Urothelium cell line (cell line): ENCODE data around the gene ZBTB43.
"Not testable (repeated sequence)": the region's sequence is repeated elsewhere in the genome, so short reads cannot be mapped to it uniquely, and the experiment has no call there.

ENCODE experiments used
- DNase-seq: peaks from one replicate; pipeline ENCODE4 v3.0.0; 2011; ENCODE audit warnings: low spot score, mixed read lengths
- FAIRE-seq: peaks from 2 replicates; lab custom pipeline; 2011; peaks lifted over from hg19 to GRCh38; lab: Jason Lieb, UNC

ZBTB43 gene, protein sequence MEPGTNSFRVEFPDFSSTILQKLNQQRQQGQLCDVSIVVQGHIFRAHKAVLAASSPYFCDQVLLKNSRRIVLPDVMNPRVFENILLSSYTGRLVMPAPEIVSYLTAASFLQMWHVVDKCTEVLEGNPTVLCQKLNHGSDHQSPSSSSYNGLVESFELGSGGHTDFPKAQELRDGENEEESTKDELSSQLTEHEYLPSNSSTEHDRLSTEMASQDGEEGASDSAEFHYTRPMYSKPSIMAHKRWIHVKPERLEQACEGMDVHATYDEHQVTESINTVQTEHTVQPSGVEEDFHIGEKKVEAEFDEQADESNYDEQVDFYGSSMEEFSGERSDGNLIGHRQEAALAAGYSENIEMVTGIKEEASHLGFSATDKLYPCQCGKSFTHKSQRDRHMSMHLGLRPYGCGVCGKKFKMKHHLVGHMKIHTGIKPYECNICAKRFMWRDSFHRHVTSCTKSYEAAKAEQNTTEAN

DNA sequence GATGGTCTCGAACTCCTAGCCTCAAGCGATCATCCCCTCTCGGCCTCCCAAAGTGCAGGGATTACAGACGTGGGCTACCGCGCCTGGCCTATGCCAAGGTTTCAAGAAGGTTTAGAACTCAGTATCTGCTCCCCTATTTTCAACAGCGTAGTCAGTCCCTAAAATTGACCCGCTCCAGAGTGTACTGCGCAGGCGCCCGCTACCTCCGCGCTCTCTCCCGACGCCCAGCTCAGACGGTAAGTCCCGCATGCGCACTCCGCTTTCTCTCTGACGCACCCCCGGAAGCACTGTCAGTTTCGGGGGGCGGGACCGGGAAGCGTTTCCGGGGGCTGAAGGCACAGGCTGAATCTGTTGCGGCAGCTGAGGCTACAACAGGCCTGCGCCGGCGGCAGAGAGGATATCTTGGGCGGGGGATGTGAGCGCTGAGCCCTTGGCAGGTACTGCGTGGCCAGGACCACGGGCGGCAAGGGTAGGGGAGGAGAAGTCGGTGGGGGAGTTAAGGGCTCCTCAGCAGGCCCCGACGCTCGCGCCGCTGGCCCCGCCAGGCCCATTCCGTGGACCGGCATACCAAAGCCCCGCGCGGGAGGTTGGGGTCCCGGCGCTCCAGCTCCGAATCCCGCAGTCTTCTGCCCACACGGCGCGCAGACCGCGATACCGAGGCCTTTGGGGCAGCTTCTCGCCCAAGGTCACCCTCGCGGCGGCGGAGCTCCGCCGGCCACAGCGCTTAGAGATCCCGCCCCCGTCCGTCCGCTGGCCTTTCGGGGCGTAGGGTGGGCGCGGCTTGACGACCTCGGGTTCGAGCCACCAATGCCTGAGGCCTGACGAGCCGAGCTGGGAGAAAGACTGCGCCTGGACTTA, at the start of gene ZBTB43:
Gene ZBTB43 (plus strand): TSS at position 345 of the 858 bp plus-strand sequence. CDS start 27,470 bp downstream, outside the sequence.
- DNase-seq (peak; percentile 97), FAIRE-seq (no peak)

DNA sequence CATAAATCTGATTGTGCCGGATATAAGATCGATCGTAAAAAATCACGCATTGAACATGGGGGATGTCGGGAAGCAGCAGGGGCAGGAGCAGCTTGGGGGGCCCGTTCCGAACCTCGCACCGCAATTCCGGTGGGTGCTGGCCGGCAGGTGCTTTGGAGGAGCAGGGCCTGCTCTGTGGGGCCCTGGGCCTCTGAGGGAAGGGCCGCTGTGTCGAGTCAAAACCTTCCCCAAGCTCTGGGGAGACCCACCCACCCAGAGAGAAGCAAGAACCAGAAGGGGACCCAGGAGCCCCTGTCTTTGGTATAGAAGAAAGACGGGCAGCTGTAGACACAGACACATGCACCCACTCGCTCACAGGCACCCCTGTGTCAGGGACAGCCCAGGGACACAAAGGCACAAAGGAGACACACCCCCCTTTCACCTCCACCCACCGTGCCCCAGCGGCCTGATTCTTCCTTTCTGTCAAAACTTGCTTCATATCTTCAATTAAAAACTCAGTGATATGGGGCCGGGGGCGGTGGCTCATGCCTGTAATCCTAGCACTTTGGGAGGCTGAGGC, 49.4 kb upstream of the ZBTB43 start:
- DNase-seq, result no peak
- no peak for FAIRE-seq

DNA sequence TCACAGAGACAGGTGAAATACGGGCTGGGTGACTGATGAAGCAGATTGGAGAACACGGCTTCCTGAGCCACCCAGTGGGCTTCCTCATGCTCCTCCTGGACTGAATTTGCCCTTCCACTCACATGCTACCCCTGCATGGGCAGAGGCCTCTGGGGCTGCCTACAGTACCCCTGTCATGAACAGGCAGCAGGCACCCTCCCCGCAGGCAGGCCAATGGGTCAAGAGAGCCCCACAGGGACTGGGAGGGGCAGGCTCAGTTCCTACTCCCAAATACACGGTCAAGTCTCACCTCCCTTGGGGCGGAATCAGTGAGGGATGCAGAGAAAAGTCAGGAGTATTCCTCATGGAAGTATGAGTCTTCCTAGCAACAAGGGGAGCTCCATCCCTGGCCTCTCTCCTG, 48.6 kb upstream of the ZBTB43 start:
- FAIRE-seq, result no peak
- DNase-seq, result no peak

DNA sequence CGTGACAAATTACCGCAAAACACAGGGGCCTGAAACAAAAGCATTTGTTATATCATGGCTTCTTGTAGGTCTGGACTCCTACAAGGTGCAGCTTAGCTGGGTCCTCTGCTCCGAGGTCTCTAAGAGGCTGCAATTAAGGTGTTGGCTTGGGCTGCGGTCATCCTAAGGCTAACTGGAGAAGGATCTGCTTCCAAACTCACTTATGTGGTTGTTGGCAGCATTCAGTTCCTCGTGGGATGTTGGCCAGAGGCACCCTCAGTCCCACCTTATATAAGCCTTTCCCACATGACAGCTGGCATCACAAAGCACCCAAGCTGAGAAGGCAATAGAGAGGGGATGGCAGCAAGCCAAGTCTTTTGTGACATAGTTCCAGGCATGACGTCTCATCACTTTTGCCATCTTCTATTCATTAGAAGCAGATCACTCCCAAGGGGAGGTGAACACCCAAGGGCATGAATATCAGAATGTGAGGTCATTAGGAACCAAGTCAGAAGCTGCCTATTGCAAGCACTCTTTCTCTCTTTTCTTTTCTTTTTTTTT, 47.9 kb upstream of the ZBTB43 start:
- FAIRE-seq (no peak), DNase-seq (no peak)

DNA sequence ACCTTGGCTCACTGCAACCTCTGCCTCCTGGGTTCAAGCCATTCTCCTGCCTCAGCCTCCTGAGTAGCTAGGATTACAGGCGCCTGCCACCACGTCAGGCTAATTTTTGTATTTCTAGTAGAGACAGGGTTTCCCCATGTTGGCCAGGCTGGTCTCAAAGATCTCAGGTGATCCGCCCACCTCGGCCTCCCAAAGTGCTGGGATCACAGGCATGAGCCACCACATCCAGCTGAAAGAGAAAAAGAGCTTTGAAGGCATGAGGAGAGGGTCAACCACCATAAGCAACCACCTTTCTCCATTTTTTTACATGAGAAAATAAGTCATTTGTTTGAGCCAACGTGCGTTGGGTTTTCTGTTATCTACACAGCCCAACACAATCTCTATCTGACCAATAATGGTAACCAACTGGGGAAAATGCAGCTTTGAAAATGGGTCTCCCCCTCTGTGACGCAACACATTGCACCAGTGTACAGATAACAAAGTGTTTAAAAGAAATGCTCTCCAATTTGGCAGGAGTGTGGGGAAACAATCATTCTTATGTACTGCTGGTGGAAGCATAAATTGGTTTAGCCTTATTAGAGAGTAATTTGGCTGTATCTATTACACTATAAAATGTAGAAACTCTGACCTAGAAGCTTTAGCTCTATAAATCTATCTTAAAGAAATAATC, 45.8 kb upstream of the ZBTB43 start:
- FAIRE-seq (no peak), DNase-seq (no peak)

DNA sequence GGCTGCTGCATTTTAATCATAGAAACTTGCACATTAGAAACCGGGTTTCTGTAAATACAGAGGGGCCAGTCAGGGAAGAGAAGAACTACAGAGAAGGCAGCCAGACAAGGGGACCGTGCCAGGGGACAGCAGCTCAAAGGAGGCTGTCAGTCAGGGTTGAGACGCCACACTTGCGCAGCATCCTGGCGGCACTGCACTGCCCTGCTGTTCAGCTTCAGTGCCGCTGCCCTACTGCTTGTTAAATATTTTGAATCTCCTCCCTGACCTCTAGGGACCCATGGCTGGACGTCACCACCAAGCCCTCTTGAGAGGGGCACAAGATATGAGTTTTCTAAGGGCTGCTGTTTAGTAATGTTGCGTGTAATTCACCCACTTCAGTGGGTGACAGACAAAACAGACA, 43.6 kb upstream of the ZBTB43 start:
- FAIRE-seq (no peak), DNase-seq (no peak)

DNA sequence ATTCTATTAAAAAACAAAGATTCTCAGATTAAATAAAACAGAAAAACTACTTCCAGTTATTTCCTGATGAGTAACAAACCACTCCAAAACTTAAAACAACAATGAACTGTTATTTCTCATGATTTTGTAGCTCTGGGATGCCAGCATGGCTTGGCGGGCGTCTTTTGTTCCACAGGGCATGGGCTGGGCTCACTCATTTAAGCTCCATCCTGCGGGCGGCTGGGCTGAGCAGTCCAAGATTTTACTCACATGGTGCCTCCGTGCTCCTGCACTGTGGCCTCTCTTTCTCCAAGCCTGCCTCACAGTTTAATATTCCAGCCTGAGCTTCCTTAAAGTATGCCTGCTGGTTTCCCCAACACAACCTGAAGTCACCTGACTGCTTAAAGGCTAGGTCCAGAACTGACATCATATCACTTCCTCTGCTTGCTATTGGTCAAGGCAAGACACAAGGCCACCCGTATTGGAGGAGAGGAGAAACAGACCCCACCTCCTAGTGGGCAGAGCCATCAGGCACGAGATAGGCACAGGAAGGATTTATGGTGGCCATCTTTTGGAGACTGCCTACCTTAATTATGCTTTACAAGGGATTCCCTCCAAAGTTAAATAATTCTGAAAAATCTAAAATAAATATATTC, 41.6 kb upstream of the ZBTB43 start:
- peak; percentile 11 for DNase-seq
- no peak for FAIRE-seq

DNA sequence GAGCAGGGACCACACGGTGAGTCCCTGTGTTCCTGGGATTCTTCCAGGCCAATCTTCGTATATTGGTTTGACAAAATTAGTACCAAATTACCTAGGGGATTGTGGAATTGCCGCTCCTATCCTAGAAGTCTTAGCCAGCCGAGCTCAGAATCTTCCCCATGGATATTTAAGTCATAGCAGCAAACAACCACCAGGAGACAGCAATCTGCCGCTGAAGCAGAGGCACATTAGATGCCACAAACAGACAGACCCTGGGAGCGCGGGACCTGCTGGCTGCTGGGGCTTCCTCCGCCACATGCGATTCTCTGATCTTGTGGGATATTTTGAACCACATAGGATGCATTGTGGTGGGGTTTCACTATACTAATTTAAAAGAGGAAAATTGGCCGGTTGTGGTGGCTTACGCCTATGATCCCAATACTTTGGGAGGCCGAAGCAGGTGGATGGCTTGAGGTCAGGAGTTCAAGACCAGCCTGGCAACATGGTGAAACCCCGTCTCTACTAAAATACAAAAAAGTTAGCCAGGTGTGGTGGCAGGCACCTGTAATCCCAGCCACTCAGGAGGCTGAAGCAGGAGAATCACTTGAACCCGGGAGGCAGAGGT, 31.7 kb upstream of the ZBTB43 start:
- FAIRE-seq (no peak), DNase-seq (peak; percentile 32)

DNA sequence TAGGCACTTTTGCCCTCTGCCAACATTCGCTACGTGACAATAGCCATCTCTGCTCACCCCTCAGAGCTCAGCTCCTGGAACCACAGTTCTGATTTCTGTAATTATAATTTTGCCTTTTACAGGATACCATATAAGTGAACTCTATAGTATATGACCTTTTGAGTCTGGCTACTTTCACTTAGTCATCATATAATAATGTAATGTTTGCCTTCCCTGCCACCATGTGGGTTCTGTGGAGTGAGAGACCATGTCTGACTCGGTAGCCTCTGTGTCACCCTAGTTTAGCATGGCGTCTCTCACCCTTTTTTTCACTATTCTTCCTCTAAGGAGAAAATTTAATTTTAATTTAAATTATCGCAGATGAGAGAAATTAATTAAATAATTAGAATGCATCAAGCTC, 28.9 kb upstream of the ZBTB43 start:
- FAIRE-seq (no peak), DNase-seq (no peak)

DNA sequence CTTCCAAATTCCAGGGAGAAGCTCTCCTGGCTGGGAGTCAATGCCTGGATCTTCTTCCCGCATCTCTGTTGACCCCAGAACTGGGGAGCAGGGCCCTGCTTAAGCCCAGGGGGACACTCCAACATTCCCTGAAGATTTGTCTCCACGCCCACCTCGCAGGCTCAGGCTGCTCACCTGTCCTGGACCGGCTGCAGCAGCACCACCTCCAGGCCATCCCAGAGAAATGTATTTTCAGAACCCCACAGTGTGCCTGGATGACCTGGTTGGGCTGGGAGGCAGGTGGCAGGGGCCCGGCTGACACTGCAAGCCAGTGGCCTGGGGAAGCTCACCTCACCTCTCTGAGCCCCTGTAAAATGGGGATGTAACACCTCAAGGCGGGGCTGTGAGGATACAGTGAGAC, 27.1 kb upstream of the ZBTB43 start:
- no peak for FAIRE-seq
- peak; percentile 25 for DNase-seq

DNA sequence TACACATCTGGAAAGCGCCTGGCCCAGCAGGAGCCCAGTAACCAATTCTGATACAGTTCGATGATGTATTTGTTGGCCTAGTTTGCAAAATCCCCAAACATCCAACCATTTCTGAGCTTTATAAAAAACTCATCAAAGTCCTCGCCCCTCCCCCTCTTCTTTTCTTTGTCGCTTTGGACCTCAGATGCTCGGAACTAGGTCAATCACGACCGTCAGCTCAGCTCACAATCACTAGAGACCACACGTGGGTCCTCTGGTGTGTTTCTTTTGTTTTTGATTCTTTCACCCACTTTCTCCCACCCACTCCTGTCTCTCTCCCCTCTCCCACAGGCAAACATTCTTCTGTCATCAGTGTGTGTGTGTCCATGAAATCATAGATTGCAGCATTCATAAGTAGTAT, 26.7 kb upstream of the ZBTB43 start:
- DNase-seq (no peak), FAIRE-seq (no peak)

DNA sequence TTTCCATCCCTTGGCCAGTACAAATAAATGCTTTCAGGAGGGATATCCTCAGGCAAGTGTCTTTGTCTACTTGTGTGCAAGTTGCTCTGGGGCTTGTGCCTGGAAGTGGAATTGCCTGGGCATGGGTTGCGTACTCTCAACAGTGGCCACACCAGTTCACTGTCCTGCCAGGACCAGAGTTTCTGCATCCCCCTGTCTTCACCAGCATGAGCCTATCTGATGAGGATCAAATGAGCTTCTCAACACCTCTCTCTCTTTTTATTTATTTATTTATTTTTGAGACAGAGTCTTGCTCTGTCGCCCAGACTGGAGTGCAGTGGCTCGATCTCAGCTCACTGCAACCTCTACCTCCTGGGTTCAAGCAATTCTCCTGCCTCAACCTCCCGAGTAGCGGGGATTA, 26.1 kb upstream of the ZBTB43 start:
- not testable (repeated sequence) for FAIRE-seq, DNase-seq

DNA sequence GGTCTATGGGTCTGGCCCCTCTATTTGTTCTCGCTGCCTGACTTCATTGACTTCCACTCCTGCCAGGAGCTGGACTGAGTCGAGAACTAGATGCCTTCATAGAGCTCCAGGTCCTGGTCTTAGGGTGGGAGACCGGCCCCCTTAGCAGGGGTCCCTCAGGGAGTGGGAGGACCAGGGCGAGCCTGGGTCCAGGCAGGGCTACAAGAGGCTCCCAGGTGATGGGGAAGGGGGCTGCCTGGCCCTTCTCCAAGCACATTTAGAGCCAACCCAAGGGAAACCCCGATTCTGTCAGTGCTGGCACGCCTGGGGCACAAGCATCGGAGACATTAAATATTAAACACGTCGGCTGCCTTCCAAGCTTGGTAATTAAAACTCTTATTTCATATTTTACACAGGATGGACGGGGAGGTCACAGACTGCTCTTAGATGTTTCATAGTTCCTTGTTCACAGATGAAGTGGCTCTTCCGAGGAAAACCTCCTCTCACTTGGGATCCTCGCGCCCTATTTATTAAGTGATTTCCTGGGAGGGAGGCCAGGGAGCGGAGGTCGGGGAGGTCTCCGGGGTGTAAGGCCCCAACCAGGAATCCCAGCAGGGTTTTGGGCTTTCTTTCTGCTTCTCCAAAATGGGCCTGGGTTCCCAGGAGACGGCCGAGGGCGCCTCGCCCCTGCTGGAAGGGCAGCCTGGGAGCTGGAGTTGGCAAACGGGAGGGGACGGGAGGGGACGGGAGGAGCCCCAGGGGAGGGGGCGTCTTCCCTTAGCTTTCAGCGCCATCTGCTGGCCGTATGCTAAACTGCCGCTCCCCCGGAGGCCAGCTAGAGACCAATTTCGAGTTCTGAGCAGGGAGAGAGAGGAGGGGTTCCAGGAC, 23.4 kb upstream of the ZBTB43 start:
- FAIRE-seq (no peak), DNase-seq (peak; percentile 84)

DNA sequence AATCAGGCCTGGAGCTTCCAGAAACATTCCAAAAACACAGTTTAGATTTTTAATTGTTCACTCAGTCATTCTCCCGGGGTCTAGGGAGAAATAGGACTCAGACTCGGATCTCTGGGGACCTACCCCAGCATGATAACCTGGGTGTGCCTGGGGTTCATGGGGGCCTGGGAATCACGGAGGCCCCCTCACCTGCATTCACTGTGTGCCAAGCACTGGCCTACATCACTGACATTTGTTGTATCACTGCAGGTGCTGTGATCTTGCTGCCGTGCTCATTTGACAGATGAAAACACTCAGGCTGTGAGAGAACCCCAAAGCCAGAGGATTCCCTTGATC, 22.8 kb upstream of the ZBTB43 start:
- FAIRE-seq (no peak), DNase-seq (no peak)

DNA sequence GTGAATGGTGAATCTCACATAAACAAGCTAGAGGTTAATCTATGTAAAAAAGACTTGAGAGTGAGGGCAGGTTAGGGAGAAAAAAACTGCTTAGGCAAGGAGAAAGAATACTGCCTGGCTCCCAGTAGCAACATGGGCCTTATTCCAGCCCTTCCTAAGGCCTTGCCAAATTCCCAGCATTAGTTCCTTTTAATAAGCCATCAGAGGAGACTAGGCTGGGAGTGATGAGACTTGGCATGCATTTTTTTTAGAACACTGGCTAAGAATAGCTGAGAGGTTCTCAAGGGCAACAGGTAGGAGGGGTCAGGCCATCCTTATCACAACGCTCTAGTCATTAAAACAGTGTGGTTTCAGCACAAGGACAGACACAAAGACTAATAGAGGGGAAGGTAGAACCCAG, 20.9 kb upstream of the ZBTB43 start:
- FAIRE-seq, result no peak
- no peak for DNase-seq

DNA sequence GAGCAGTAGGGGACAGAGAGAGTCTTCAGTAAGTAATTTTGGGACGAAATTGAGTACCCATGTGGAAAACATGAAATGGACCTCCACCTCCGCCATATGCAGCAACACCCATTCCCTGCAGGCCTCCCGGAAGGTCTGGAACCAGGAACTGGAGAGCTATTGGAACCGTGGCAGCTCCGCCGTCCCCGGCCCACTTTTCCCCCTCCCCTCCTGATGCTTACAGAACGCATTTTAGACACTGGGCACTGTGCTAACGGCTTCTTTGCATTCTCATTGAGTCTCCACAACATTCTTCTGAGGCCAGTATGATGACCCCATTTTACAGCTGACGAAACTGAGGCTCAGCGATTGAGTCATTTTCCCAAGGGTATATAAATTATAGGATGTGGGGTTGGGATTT, 20.4 kb upstream of the ZBTB43 start:
- FAIRE-seq (no peak), DNase-seq (no peak)

DNA sequence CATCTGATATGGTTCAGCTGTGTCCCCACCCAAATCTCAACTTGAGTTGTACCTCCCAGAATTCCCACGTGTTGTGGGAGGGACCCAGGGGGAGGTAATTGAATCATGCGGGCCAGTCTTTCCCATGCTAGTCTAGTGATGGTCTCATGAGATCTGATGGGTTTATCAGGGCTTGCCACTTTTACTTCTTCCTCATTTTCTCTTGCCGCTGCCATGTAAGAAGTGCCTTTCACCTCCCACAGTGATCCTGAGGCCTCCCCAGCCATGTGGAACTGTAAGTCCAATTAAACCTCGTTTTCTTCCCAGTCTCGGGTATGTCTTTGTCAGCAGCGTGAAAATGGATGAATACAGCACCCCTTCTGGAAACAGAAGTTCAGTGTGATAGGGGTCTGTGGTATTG, 20.0 kb upstream of the ZBTB43 start:
- not testable (repeated sequence) for FAIRE-seq, DNase-seq

DNA sequence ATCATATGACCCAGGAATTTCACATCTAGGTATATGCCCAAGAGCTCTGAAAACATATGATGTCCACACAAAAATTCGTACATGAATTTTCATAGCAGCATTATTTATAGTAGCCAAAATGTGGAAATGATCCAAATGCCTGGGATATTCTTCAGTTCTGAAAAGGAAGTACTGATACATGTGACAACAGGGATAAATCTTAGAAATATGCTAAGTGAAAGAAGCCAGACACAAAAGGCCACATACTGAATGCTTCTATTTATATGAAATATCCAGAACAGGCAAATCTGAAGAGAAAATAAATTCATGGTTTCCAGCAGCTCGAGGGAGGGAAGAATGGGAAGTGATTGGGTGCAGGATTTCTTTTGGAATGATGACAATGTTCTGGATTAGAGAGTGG, 16.8 kb upstream of the ZBTB43 start:
- DNase-seq, result no peak
- FAIRE-seq, result no peak
